HG03575 (cell line): ENCODE measurements around the gene PARD3B.

Experiments used
- ATAC-seq: cut with Tn5 transposase; IDR thresholded peaks from one replicate; pipeline ENCODE4 v1.9.1; 2021; ENCODE audit not compliant: unreplicated experiment, insufficient number of reproducible peaks, low FRiP score; ENCODE audit errors: extremely low read depth

Gene PARD3B

GRCh38 chr2:204725693-204726360 is 180.6 kb downstream of the PARD3B start:
- ATAC-seq, result no peak

GRCh38 chr2:204726831-204727230 is 181.6 kb downstream of the PARD3B start:
- ATAC-seq, result no peak

GRCh38 chr2:204727368-204727767 is 182.1 kb downstream of the PARD3B start:
- no peak for ATAC-seq

GRCh38 chr2:204730603-204731002 is 185.3 kb downstream of the PARD3B start:
- ATAC-seq, result no peak

- ATAC-seq, result no peak
These were observed 186.7 kb downstream of the PARD3B start for GRCh38 chr2:204732019-204732418.

GRCh38 chr2:204737296-204737695 is 192.0 kb downstream of the PARD3B start:
- ATAC-seq, result no peak

- ATAC-seq, result no peak
These were observed 193.4 kb downstream of the PARD3B start for GRCh38 chr2:204738721-204739120.

- no peak for ATAC-seq
These were observed 198.2 kb downstream of the PARD3B start for GRCh38 chr2:204743393-204743960.

- no peak for ATAC-seq
These were observed 199.2 kb downstream of the PARD3B start for GRCh38 chr2:204744506-204744905.

- ATAC-seq, result no peak
These were observed 203.0 kb downstream of the PARD3B start for GRCh38 chr2:204748286-204748685.

- ATAC-seq, result no peak
These were observed 204.0 kb downstream of the PARD3B start for GRCh38 chr2:204749319-204749718.

GRCh38 chr2:204750389-204750788 is 205.1 kb downstream of the PARD3B start:
- ATAC-seq, result no peak

GRCh38 chr2:204751472-204751871 is 206.2 kb downstream of the PARD3B start:
- ATAC-seq, result no peak

- ATAC-seq, result no peak
These were observed 208.6 kb downstream of the PARD3B start for GRCh38 chr2:204753841-204754240.

- no peak for ATAC-seq
These were observed 209.6 kb downstream of the PARD3B start for GRCh38 chr2:204754898-204755297.

- ATAC-seq, result no peak
These were observed 218.9 kb downstream of the PARD3B start for GRCh38 chr2:204763974-204764703.

- no peak for ATAC-seq
These were observed 225.5 kb downstream of the PARD3B start for GRCh38 chr2:204770735-204771134.

- no peak for ATAC-seq
These were observed 226.4 kb downstream of the PARD3B start for GRCh38 chr2:204771721-204772120.

GRCh38 chr2:204772546-204772945 is 227.3 kb downstream of the PARD3B start:
- no peak for ATAC-seq

- ATAC-seq, result no peak
These were observed 230.5 kb downstream of the PARD3B start for GRCh38 chr2:204775766-204776165.
